ENCODE measurements around the gene SSR2.
A peak's percentile ranks its signal among the peaks of the same experiment; 100 is the strongest.

The SSR2 gene

DNA sequence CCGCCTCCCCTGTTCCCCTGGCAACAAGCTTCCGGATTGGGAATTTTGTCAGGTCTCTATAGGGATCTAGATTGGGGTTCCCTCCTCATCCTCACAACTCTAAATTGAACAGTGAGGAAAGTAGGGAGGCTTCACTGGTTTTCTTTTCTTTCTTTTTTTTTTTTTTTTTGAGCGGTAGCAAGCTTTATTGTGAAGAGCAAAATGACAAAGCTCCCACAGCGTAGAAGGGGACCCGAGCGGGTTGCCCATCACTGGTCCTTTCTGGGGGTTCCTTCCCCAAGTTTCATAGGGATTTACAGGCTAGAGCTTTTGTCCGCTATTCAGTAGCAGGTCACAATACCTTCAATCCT is 52.7 kb downstream of the SSR2 start:
- peaks cover 74% of the 10 kb centered on the region for H3K36me3 ChIP-seq (ENCODE audit: control insufficient read depth, insufficient read depth, low read length, severe bottlenecking)
- H3K4me1 ChIP-seq (ENCODE audit: control insufficient read depth, insufficient read depth, low read length) = peaks cover 30% of the 10 kb centered on the region
- no peaks in the 10 kb centered on the region for H3K27me3 ChIP-seq (replicated peaks; ENCODE audit: control insufficient read depth, insufficient read depth, low read length)
- DNase-seq (ENCODE audit: low read depth) = no peak
- peak overlapping the region; percentile 23 for H3K9ac ChIP-seq (ENCODE audit: low read length)
- no peaks in the 10 kb centered on the region for H3K9me3 ChIP-seq (ENCODE audit: control insufficient read depth, low read length)
- H3K4me3 ChIP-seq (ENCODE audit: low read length) = no peak overlapping the region

DNA sequence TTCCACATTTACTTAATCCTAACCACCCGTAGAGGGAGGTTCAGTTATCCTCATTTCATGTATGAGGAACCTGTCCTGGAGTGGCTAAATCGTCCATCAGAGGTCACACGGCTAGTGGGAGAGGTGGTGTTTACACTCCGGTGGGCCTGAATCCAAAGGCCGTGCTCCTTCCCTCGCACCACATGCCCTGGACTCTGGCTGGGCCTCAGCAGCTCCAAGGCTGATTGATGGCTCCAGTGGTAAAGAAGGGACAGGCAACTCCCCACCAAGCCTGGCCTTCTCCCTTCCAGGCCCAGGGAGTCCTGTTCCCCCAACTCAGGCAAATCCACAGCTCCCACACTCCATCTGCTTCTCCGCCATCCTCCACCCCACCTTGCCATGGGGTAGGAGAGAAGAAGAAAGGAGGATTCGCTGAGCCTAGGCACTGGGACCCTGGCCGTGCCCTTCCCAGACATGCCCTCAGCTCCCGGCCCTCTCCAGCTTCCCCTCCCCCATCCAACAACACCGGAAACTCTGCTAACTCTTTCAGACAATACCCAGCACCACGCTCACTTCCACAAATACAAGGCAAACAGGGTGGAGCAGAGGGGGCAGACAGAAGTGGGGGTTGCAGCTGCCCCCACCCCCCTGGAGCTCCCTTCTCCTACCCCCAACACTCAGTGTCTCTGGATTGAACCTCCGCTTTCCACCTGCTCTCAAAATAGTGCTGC is 53.3 kb downstream of the SSR2 start:
- DNase-seq (ENCODE audit: low read depth) = no peak
- Histone ChIP-seq H3K4me3 (ENCODE audit: low read length) (no peak overlapping the region), H3K4me1 (ENCODE audit: control insufficient read depth, insufficient read depth, low read length) (peaks cover 35% of the 10 kb centered on the region), H3K36me3 (ENCODE audit: control insufficient read depth, insufficient read depth, low read length, severe bottlenecking) (peaks cover 74% of the 10 kb centered on the region), H3K27me3 (replicated peaks; ENCODE audit: control insufficient read depth, insufficient read depth, low read length) (no peaks in the 10 kb centered on the region), H3K9me3 (ENCODE audit: control insufficient read depth, low read length) (no peaks in the 10 kb centered on the region), H3K9ac (ENCODE audit: low read length) (peak overlapping the region; percentile 23)

DNA sequence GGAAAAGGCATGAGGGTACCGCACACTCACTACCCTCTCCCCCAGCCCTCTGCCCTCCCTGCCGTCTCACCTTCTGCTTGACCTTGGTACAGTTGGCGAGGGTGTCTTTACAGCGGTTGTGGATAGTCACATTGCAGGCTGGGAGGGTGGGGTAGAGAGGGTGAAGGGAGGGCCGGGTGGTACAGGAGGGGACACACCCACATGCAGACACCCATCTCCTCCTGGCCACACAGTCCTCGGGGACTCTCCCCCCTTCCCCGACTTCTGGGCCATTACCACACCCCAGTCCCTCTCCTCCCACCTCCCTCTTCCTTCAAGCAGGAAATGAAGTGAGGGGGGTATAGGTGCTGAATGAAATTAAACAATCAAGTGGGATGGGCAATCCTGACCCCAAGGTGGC is 54.0 kb downstream of the SSR2 start:
- Histone ChIP-seq H3K4me3 (ENCODE audit: low read length) (no peak overlapping the region), H3K36me3 (ENCODE audit: control insufficient read depth, insufficient read depth, low read length, severe bottlenecking) (peaks cover 79% of the 10 kb centered on the region), H3K9me3 (ENCODE audit: control insufficient read depth, low read length) (no peaks in the 10 kb centered on the region), H3K9ac (ENCODE audit: low read length) (no peak overlapping the region), H3K27me3 (replicated peaks; ENCODE audit: control insufficient read depth, insufficient read depth, low read length) (no peaks in the 10 kb centered on the region), H3K4me1 (ENCODE audit: control insufficient read depth, insufficient read depth, low read length) (peaks cover 39% of the 10 kb centered on the region)
- DNase-seq (ENCODE audit: low read depth) = no peak

DNA sequence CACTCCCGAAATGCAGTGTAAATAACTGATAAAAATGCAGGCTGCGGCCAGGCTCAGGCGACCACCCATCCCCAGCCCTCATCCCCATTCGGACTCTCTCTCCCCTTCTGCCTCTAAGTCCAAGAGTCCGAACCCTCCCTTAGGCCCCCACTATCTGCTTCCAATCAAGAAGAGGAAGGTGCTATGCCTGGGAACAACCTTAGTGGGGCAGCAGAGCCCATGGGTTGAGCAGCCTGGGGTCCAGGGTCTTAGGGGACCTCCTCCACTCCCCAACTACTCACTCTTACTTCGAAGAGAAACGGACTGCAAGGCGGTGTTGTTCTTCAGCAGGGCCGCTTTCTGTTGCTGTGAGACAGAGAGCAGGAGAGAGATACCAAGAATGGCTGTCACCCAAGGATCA is 54.6 kb downstream of the SSR2 start:
- peaks cover 84% of the 10 kb centered on the region for H3K36me3 ChIP-seq (ENCODE audit: control insufficient read depth, insufficient read depth, low read length, severe bottlenecking)
- H3K9ac ChIP-seq (ENCODE audit: low read length) = no peak overlapping the region
- H3K9me3 ChIP-seq (ENCODE audit: control insufficient read depth, low read length) = no peaks in the 10 kb centered on the region
- no peak for DNase-seq (ENCODE audit: low read depth)
- H3K27me3 ChIP-seq (replicated peaks; ENCODE audit: control insufficient read depth, insufficient read depth, low read length) = no peaks in the 10 kb centered on the region
- no peak overlapping the region for H3K4me3 ChIP-seq (ENCODE audit: low read length)
- peaks cover 43% of the 10 kb centered on the region for H3K4me1 ChIP-seq (ENCODE audit: control insufficient read depth, insufficient read depth, low read length)

GRCh38 chr1:155964193-155964592 is 56.6 kb downstream of the SSR2 start:
- Histone ChIP-seq H3K27me3 (replicated peaks; ENCODE audit: control insufficient read depth, insufficient read depth, low read length) (no peaks in the 10 kb centered on the region), H3K4me3 (ENCODE audit: low read length) (no peak overlapping the region), H3K4me1 (ENCODE audit: control insufficient read depth, insufficient read depth, low read length) (peaks cover 33% of the 10 kb centered on the region), H3K9me3 (ENCODE audit: control insufficient read depth, low read length) (no peaks in the 10 kb centered on the region), H3K36me3 (ENCODE audit: control insufficient read depth, insufficient read depth, low read length, severe bottlenecking) (peaks cover 93% of the 10 kb centered on the region), H3K9ac (ENCODE audit: low read length) (no peak overlapping the region)
- no peak for DNase-seq (ENCODE audit: low read depth)

DNA sequence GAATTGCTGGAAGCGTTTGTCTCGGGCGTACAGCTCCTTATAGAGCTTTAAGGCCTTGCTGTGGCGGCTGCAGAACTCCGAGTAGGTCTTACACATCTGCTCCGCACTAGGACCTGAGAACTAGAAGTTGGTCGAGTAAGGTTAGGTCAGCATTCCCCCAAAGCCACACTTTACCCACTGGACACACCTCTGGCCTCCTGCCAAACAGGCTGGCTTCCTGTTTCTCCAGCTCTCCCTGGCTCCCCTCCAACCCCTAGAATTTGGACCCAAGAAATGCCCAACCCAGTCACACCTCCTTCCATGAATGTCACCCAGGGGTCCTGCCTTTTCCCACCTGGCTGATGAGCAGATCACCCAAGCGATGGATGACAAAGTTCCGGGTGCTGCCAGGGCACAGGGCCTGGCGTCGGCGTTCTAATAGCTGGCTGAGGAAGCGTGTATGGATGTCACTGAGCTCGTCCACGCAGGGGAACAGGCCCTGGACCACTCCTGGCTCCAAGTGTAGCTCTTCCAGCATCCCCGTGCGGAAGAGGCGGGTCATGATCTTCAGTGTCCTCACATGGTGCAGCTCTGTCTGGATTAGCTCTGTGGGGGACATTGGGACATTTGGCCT is 58.0 kb downstream of the SSR2 start:
- Histone ChIP-seq H3K9me3 (ENCODE audit: control insufficient read depth, low read length) (no peaks in the 10 kb centered on the region), H3K9ac (ENCODE audit: low read length) (peak overlapping the region; percentile 23), H3K27me3 (replicated peaks; ENCODE audit: control insufficient read depth, insufficient read depth, low read length) (no peaks in the 10 kb centered on the region), H3K4me3 (ENCODE audit: low read length) (no peak overlapping the region), H3K36me3 (ENCODE audit: control insufficient read depth, insufficient read depth, low read length, severe bottlenecking) (peaks cover 92% of the 10 kb centered on the region), H3K4me1 (ENCODE audit: control insufficient read depth, insufficient read depth, low read length) (peaks cover 27% of the 10 kb centered on the region)
- DNase-seq (ENCODE audit: low read depth) = no peak

GRCh38 chr1:155961937-155962336 is 58.8 kb downstream of the SSR2 start:
- Histone ChIP-seq H3K36me3 (ENCODE audit: control insufficient read depth, insufficient read depth, low read length, severe bottlenecking) (peaks cover 92% of the 10 kb centered on the region), H3K9ac (ENCODE audit: low read length) (peak overlapping the region; percentile 49), H3K4me1 (ENCODE audit: control insufficient read depth, insufficient read depth, low read length) (peaks cover 27% of the 10 kb centered on the region), H3K4me3 (ENCODE audit: low read length) (no peak overlapping the region), H3K9me3 (ENCODE audit: control insufficient read depth, low read length) (no peaks in the 10 kb centered on the region), H3K27me3 (replicated peaks; ENCODE audit: control insufficient read depth, insufficient read depth, low read length) (no peaks in the 10 kb centered on the region)
- DNase-seq (ENCODE audit: low read depth) = peak; percentile 79

DNA sequence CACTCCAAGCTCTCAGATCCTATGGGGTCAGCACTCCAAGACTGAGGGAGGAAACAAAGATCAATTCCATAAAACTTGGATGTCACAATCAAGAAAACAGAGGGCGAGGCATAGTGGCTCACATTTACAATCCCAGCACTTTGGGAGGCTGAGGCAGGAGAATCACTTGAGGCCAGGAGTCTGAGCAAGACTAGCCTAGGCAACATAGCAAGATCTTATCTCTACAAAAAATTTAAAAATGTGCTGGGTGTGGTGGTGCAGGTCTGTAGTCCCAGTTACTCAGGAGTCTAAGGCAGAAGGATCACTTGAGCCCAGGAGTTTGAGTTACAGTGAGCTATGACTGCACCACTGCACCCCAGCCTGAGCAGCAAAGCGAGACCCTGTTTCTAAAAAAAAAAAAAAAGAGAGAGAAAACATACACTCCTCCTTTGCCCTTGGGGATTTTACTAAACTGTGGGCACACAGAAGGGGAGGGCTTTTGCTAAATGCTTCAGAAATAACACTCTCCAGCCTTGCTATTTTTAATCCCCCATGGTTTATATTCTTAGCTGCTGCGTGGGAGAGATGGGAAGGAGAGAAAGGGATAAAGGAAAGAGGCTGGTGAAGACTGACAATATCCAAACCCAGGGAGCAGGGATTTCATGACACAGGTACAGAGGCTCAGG is 60.5 kb downstream of the SSR2 start:
- DNase-seq (ENCODE audit: low read depth) = no peak
- Histone ChIP-seq H3K27me3 (replicated peaks; ENCODE audit: control insufficient read depth, insufficient read depth, low read length) (no peaks in the 10 kb centered on the region), H3K4me1 (ENCODE audit: control insufficient read depth, insufficient read depth, low read length) (peaks cover 27% of the 10 kb centered on the region), H3K4me3 (ENCODE audit: low read length) (no peak overlapping the region), H3K36me3 (ENCODE audit: control insufficient read depth, insufficient read depth, low read length, severe bottlenecking) (peaks cover 92% of the 10 kb centered on the region), H3K9ac (ENCODE audit: low read length) (peak overlapping the region; percentile 83), H3K9me3 (ENCODE audit: control insufficient read depth, low read length) (no peaks in the 10 kb centered on the region)
